ENCODE measurements around the gene MAPK10.

- TF ChIP-seq USF2 (CRISPR knock-in tag; IDR thresholded peaks at IDR 0.05) (no peak), CTCF (IDR thresholded peaks at IDR 0.05) (no peak), FOXK1 (CRISPR knock-in tag; IDR thresholded peaks at IDR 0.05) (no peak), PREB (CRISPR knock-in tag; IDR thresholded peaks at IDR 0.05; ENCODE audit: borderline replicate concordance) (no peak), FOXP1 (CRISPR knock-in tag; IDR thresholded peaks at IDR 0.05; ENCODE audit: borderline replicate concordance) (no peak), TP53 (CRISPR knock-in tag; IDR thresholded peaks at IDR 0.05) (no peak)
Observed at GRCh38 chr4:86032476-86033022, 327.3 kb downstream of the MAPK10 start.

Data from WTC11 (cell line).